HCT116 (cell line): ENCODE results near the gene INSL4. TPM values are rescaled to one million over a fixed set of nuclear protein-coding genes. Genes with fewer than 3 reads are reported as not detected.

Experiments used
- ATAC-seq: fragments of 200-7000 bp; cut with Tn5 transposase; 2 replicates; pipeline ENCODE4 v1.9.1; 2020; ENCODE audit warnings: mild to moderate bottlenecking, moderate library complexity
- BruUV-seq: library from RNA; stranded (reverse); fragments of 400-500 nt; replicated peaks from 2 replicates; lab custom pipeline; 2021; lab: Mats Ljungman, UMichigan
- CTCF ChIA-PET: fragments of 300-600 bp; sonication (Branson Sonifier 250); formaldehyde crosslinking; loops from one replicate; lab custom pipeline; 2021; ENCODE audit warnings: antibody characterized with exemption; lab: Charles Lee
- POLR2A ChIA-PET: fragments of 300-600, 350-600 bp; sonication (Branson Sonifier 250); formaldehyde crosslinking; loops from one replicate; lab custom pipeline; 2021; ENCODE audit warnings: antibody characterized with exemption; lab: Charles Lee
- RAD21 ChIA-PET, 2 experiments: fragments of 300-600 bp; sonication (Branson Sonifier 250); formaldehyde crosslinking; loops; one replicate each; lab custom pipeline; 2023; ENCODE audit warnings: low total read pairs in 2 of 2; ENCODE audit not compliant: uncharacterized antibody in 2 of 2, unreplicated experiment in 2 of 2, low non-redundant PET in 1 of 2; lab: Charles Lee
- DNase-seq: peaks from one replicate; pipeline ENCODE4 v3.0.0-alpha.2; 2010; ENCODE audit warnings: low read depth, low spot score
- H2AFZ ChIP-seq: fragments of 200-600 bp; shearing (Covaris generic), sonication (generic); 2 replicates; pipeline ENCODE4 v1.6.1; 2017; ENCODE audit warnings: low read depth, mixed run types, mixed read lengths, antibody characterized with exemption, low read length; ENCODE audit not compliant: poor library complexity, severe bottlenecking
- H3K27ac ChIP-seq: 2 replicates; pipeline ENCODE4 v1.5.1; 2012; ENCODE audit warnings: low read depth, low read length
- H3K27me3 ChIP-seq: fragments of 200-600 bp; sonication (generic); 2 replicates; pipeline ENCODE4 v1.6.1; 2016; ENCODE audit warnings: mixed run types, low read length, mixed read lengths; ENCODE audit not compliant: insufficient read depth
- H3K36me3 ChIP-seq, 2 experiments: fragments of 200-500 bp in 1 of 2; fragments of 200-600 bp in 1 of 2; sonication (Bioruptor generic) in 1 of 2; sonication (generic) in 1 of 2; 2 replicates each; pipeline versions ENCODE4 v1.5.1 to v1.6.1; 2014 to 2016; ENCODE audit warnings: low read length in 2 of 2, inconsistent platforms in 1 of 2, mixed read lengths in 1 of 2, mixed run types in 1 of 2; ENCODE audit not compliant: insufficient read depth in 2 of 2, control insufficient read depth in 1 of 2
- H3K4me1 ChIP-seq, 2 experiments: fragments of 200-600 bp in 1 of 2; sonication (generic) in 1 of 2; 2 replicates each; pipeline versions ENCODE4 v1.5.1 to v1.6.1; 2012 to 2017; ENCODE audit warnings: low read length in 2 of 2, inconsistent platforms in 1 of 2, mild to moderate bottlenecking in 1 of 2, mixed read lengths in 1 of 2, mixed run types in 1 of 2, moderate library complexity in 1 of 2; ENCODE audit not compliant: insufficient read depth in 2 of 2, control insufficient read depth in 1 of 2
- H3K4me2 ChIP-seq: fragments of 200-600 bp; sonication (generic); 2 replicates; pipeline ENCODE4 v1.6.1; 2017; ENCODE audit warnings: mixed run types, low read length, mixed read lengths
- H3K4me3 ChIP-seq, 2 experiments: fragments of 200-600 bp in 1 of 2; sonication (generic) in 1 of 2; replicated peaks in 1 of 2; 2 replicates each; pipeline ENCODE4 v1.5.1; 2011 to 2016; ENCODE audit warnings: low read length in 2 of 2, control low read depth in 1 of 2, low read depth in 1 of 2, mild to moderate bottlenecking in 1 of 2, mixed read lengths in 1 of 2, mixed run types in 1 of 2
- H3K79me2 ChIP-seq: fragments of 200-600 bp; sonication (generic); 2 replicates; pipeline ENCODE4 v1.6.1; 2017; ENCODE audit warnings: mild to moderate bottlenecking, mixed run types, low read length, moderate library complexity, mixed read lengths; ENCODE audit not compliant: insufficient read depth
- H3K9ac ChIP-seq: fragments of 200-600 bp; sonication (generic); 2 replicates; pipeline ENCODE4 v1.6.1; 2016; ENCODE audit warnings: low read length, mixed read lengths
- H3K9me2 ChIP-seq: fragments of 200-600 bp; sonication (generic), shearing (Covaris generic); 2 replicates; pipeline ENCODE4 v1.6.1; 2017; ENCODE audit warnings: mixed run types, mild to moderate bottlenecking, moderate library complexity; ENCODE audit not compliant: insufficient read depth
- H3K9me3 ChIP-seq, 2 experiments: fragments of 200-500 bp in 1 of 2; fragments of 200-600 bp in 1 of 2; sonication (Bioruptor generic) in 1 of 2; sonication (generic) in 1 of 2; 2 replicates each; pipeline ENCODE4 v1.6.1; 2014 to 2017; ENCODE audit warnings: low read length in 2 of 2, mixed read lengths in 2 of 2, inconsistent platforms in 1 of 2, low read depth in 1 of 2, mild to moderate bottlenecking in 1 of 2, mixed run types in 1 of 2, moderate library complexity in 1 of 2; ENCODE audit not compliant: control insufficient read depth in 1 of 2, insufficient read depth in 1 of 2
- H4K20me1 ChIP-seq: fragments of 200-600 bp; sonication (generic), shearing (Covaris generic); 2 replicates; pipeline ENCODE4 v1.6.1; 2017; ENCODE audit warnings: mixed run types, mild to moderate bottlenecking, moderate library complexity; ENCODE audit not compliant: insufficient read depth
- CBX3 ChIP-seq: IDR thresholded peaks from 2 replicates; pipeline ENCODE4 v1.6.1; 2012; ENCODE audit warnings: low read depth
- CEBPB ChIP-seq: IDR thresholded peaks from 2 replicates; pipeline ENCODE4 v1.6.1; 2012; ENCODE audit warnings: low read depth
- CTCF ChIP-seq, 3 experiments: fragments of 200-600 bp in 1 of 3; sonication (generic) in 1 of 3; IDR thresholded peaks in 2 of 3; conservative IDR thresholded peaks in 1 of 3; 2 replicates each; pipeline ENCODE4 v1.5.1; 2012 to 2017; ENCODE audit warnings: low read depth in 2 of 3, low read length in 2 of 3, antibody characterized with exemption in 1 of 3, borderline replicate concordance in 1 of 3, control low read depth in 1 of 3, mild to moderate bottlenecking in 1 of 3, mixed read lengths in 1 of 3, mixed run types in 1 of 3, moderate library complexity in 1 of 3; ENCODE audit not compliant: insufficient read depth in 1 of 3
- EGR1 ChIP-seq: IDR thresholded peaks from 2 replicates; pipeline ENCODE4 v1.6.1; 2012; ENCODE audit warnings: low read depth
- ELF1 ChIP-seq: IDR thresholded peaks from 2 replicates; pipeline ENCODE4 v1.6.1; 2012; ENCODE audit warnings: low read depth, borderline replicate concordance
- EZH2 ChIP-seq: fragments of 200-600 bp; sonication (generic); IDR thresholded peaks from 2 replicates; pipeline ENCODE4 v1.6.1; 2017; ENCODE audit warnings: antibody characterized with exemption, mixed run types
- EZH2phosphoT487 ChIP-seq: fragments of 200-600 bp; IDR thresholded peaks from 2 replicates; pipeline ENCODE4 v1.6.1; 2018; ENCODE audit warnings: antibody characterized with exemption, borderline replicate concordance
- JUND ChIP-seq: IDR thresholded peaks from 2 replicates; pipeline ENCODE4 v1.6.1; 2012
- POLR2A ChIP-seq: IDR thresholded peaks from 2 replicates; pipeline ENCODE4 v1.7.0; 2011; ENCODE audit warnings: borderline replicate concordance; ENCODE audit not compliant: insufficient read depth, insufficient read length; ENCODE audit errors: extremely low read depth
- POLR2AphosphoS5 ChIP-seq: IDR thresholded peaks from 2 replicates; pipeline ENCODE4 v1.6.1; 2011; ENCODE audit warnings: mild to moderate bottlenecking, low read depth, low read length, moderate library complexity
- RAD21 ChIP-seq: IDR thresholded peaks from 2 replicates; pipeline ENCODE4 v1.6.1; 2012; ENCODE audit warnings: low read depth, mild to moderate bottlenecking
- SIN3A ChIP-seq: IDR thresholded peaks from 2 replicates; pipeline ENCODE4 v1.6.1; 2012; ENCODE audit warnings: low read depth
- SP1 ChIP-seq: IDR thresholded peaks from 2 replicates; pipeline ENCODE4 v1.6.1; 2012; ENCODE audit warnings: low read depth
- SRF ChIP-seq: IDR thresholded peaks from 2 replicates; pipeline ENCODE4 v1.6.1; 2012; ENCODE audit warnings: low read depth
- TCF7L2 ChIP-seq: IDR thresholded peaks from 2 replicates; pipeline ENCODE4 v1.7.0; 2011; ENCODE audit warnings: borderline replicate concordance, inconsistent platforms; ENCODE audit not compliant: insufficient read depth, insufficient read length; ENCODE audit errors: extremely low read depth
- YY1 ChIP-seq: IDR thresholded peaks from 2 replicates; pipeline ENCODE4 v1.6.1; 2011; ENCODE audit warnings: low read length, low read depth, moderate library complexity, mild to moderate bottlenecking; ENCODE audit not compliant: insufficient replicate concordance; ENCODE audit errors: extremely low read depth
- intact Hi-C: fragments of 100-400 bp; cut with micrococcal nuclease; formaldehyde crosslinking; loops from 2 replicates; pipeline ENCODE4 v1.10.0; 2022
- total RNA-seq: library from RNA; stranded (reverse); gene quantifications from one replicate; pipeline ENCODE4 v1.2.1, GENCODE V29; 2021; ENCODE audit not compliant: unreplicated experiment
- TF ChIP-seq, protein P1 (sequence below): IDR thresholded peaks from 2 replicates; pipeline ENCODE4 v1.6.1; 2012; ENCODE audit warnings: low read depth
- TF ChIP-seq, protein P2 (sequence below): IDR thresholded peaks from 2 replicates; pipeline ENCODE4 v1.6.1; 2012
- TF ChIP-seq, protein P3 (sequence below): IDR thresholded peaks from 2 replicates; pipeline ENCODE4 v1.6.1; 2011; ENCODE audit warnings: mild to moderate bottlenecking, low read length, moderate library complexity; ENCODE audit not compliant: insufficient replicate concordance; ENCODE audit errors: extremely low read depth

INSL4 gene
- total RNA-seq, 1 experiment from 2014 or later: not detected

GRCh38 chr9:5188060-5188984, 42.9 kb upstream of the INSL4 start:
- H4K20me1 ChIP-seq: no peaks in the 10 kb centered on the region
- RAD21 ChIA-PET: no interaction called here
- no peaks in the 10 kb centered on the region for H3K4me1 ChIP-seq
- H3K4me3 ChIP-seq: no peak overlapping the region
- DNase-seq (no peak), ATAC-seq (no peak)
- no peak overlapping the region for H3K27ac ChIP-seq
- H3K27me3 ChIP-seq: no peaks in the 10 kb centered on the region
- H3K4me2 ChIP-seq: no peak overlapping the region
- H2AFZ ChIP-seq: no peak overlapping the region
- H3K79me2 ChIP-seq: no peaks in the 10 kb centered on the region
- no peaks in the 10 kb centered on the region for H3K9me3 ChIP-seq
- TF ChIP-seq CTCF (IDR thresholded peaks at IDR 0.05 in 2 of 3, conservative IDR thresholded peaks at IDR 0.05 in 1 of 3; ENCODE audit: borderline replicate concordance in 1 of 3, insufficient read depth in 1 of 3, low read depth in 2 of 3, low read length in 2 of 3) (no peak), CEBPB (no peak), TCF7L2 (no peak), YY1 (no peak), POLR2A (no peak), SP1 (no peak), RAD21 (no peak), EZH2phosphoT487 (no peak), CBX3 (no peak), SRF (no peak), JUND (no peak), SIN3A (no peak), EGR1 (no peak), ELF1 (no peak), POLR2AphosphoS5 (no peak), EZH2 (no peak)
- TF ChIP-seq, protein P1, sequence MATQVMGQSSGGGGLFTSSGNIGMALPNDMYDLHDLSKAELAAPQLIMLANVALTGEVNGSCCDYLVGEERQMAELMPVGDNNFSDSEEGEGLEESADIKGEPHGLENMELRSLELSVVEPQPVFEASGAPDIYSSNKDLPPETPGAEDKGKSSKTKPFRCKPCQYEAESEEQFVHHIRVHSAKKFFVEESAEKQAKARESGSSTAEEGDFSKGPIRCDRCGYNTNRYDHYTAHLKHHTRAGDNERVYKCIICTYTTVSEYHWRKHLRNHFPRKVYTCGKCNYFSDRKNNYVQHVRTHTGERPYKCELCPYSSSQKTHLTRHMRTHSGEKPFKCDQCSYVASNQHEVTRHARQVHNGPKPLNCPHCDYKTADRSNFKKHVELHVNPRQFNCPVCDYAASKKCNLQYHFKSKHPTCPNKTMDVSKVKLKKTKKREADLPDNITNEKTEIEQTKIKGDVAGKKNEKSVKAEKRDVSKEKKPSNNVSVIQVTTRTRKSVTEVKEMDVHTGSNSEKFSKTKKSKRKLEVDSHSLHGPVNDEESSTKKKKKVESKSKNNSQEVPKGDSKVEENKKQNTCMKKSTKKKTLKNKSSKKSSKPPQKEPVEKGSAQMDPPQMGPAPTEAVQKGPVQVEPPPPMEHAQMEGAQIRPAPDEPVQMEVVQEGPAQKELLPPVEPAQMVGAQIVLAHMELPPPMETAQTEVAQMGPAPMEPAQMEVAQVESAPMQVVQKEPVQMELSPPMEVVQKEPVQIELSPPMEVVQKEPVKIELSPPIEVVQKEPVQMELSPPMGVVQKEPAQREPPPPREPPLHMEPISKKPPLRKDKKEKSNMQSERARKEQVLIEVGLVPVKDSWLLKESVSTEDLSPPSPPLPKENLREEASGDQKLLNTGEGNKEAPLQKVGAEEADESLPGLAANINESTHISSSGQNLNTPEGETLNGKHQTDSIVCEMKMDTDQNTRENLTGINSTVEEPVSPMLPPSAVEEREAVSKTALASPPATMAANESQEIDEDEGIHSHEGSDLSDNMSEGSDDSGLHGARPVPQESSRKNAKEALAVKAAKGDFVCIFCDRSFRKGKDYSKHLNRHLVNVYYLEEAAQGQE: no peak
- TF ChIP-seq, protein P2, sequence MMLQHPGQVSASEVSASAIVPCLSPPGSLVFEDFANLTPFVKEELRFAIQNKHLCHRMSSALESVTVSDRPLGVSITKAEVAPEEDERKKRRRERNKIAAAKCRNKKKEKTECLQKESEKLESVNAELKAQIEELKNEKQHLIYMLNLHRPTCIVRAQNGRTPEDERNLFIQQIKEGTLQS: no peak
- TF ChIP-seq, protein P3, sequence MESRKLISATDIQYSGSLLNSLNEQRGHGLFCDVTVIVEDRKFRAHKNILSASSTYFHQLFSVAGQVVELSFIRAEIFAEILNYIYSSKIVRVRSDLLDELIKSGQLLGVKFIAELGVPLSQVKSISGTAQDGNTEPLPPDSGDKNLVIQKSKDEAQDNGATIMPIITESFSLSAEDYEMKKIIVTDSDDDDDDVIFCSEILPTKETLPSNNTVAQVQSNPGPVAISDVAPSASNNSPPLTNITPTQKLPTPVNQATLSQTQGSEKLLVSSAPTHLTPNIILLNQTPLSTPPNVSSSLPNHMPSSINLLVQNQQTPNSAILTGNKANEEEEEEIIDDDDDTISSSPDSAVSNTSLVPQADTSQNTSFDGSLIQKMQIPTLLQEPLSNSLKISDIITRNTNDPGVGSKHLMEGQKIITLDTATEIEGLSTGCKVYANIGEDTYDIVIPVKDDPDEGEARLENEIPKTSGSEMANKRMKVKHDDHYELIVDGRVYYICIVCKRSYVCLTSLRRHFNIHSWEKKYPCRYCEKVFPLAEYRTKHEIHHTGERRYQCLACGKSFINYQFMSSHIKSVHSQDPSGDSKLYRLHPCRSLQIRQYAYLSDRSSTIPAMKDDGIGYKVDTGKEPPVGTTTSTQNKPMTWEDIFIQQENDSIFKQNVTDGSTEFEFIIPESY: no peak
- H3K36me3 ChIP-seq: no peaks in the 10 kb centered on the region
- no TSS peak for BruUV-seq
- no peaks in the 10 kb centered on the region for H3K9me2 ChIP-seq
- H3K9ac ChIP-seq: no peak overlapping the region
- intact Hi-C loops: loop anchor here (5.0 to 10.0 kb wide), 4 partner anchors 74 to 526 kb away; no protein-coding TSS in a partner anchor
- CTCF ChIA-PET: interaction anchor here (1.0 kb wide), 2 partner anchors 254 to 412 kb away, joined by 3 to 4 read pairs; no protein-coding TSS in a partner anchor
- POLR2A ChIA-PET: no interaction called here
